HEK293 (cell line): ENCODE data around the gene RBM19.

Experiments
- AEBP2 ChIP-seq: fragments of 450-650 bp; formaldehyde crosslinking; IDR thresholded peaks from 2 replicates; pipeline ENCODE4 v1.5.1; 2016; ENCODE audit warnings: missing biosample characterization, missing genetic modification characterization, borderline replicate concordance
- BCL11A ChIP-seq: fragments of 450-650 bp; formaldehyde crosslinking; IDR thresholded peaks from 2 replicates; pipeline ENCODE4 v1.5.1; 2016; ENCODE audit warnings: low read depth, missing biosample characterization, missing genetic modification characterization
- INSM2 ChIP-seq: fragments of 450-650 bp; formaldehyde crosslinking; IDR thresholded peaks from 2 replicates; pipeline ENCODE4 v1.5.1; 2016; ENCODE audit warnings: missing biosample characterization, missing genetic modification characterization
- KLF17 ChIP-seq: fragments of 450-650 bp; formaldehyde crosslinking; IDR thresholded peaks from 2 replicates; pipeline ENCODE4 v1.5.1; 2016; ENCODE audit warnings: missing biosample characterization, missing genetic modification characterization
- PRDM6 ChIP-seq: fragments of 450-650 bp; formaldehyde crosslinking; IDR thresholded peaks from 2 replicates; pipeline ENCODE4 v1.5.1; 2017; ENCODE audit warnings: missing biosample characterization, missing genetic modification characterization
- SP3 ChIP-seq: fragments of 450-650 bp; formaldehyde crosslinking; IDR thresholded peaks from 2 replicates; pipeline ENCODE4 v1.5.1; 2016; ENCODE audit warnings: missing biosample characterization, missing genetic modification characterization
- SP7 ChIP-seq: fragments of 450-650 bp; formaldehyde crosslinking; IDR thresholded peaks from 2 replicates; pipeline ENCODE4 v1.5.1; 2016; ENCODE audit warnings: missing biosample characterization, missing genetic modification characterization
- TCF7L2 ChIP-seq: IDR thresholded peaks from 2 replicates; pipeline ENCODE4 v1.6.1; 2011; ENCODE audit warnings: low read depth, mild to moderate bottlenecking, inconsistent platforms, low read length, moderate library complexity, borderline replicate concordance
- TSHZ1 ChIP-seq: fragments of 450-650 bp; formaldehyde crosslinking; IDR thresholded peaks from 2 replicates; pipeline ENCODE4 v1.5.1; 2016; ENCODE audit warnings: missing biosample characterization, missing genetic modification characterization, borderline replicate concordance
- ZBTB48 ChIP-seq: fragments of 450-650 bp; formaldehyde crosslinking; IDR thresholded peaks from 2 replicates; pipeline ENCODE4 v1.5.1; 2016; ENCODE audit warnings: missing biosample characterization, missing genetic modification characterization
- ZBTB7A ChIP-seq: fragments of 450-650 bp; formaldehyde crosslinking; IDR thresholded peaks from 2 replicates; pipeline ENCODE4 v1.5.1; 2016; ENCODE audit warnings: low read depth, missing biosample characterization, missing genetic modification characterization
- ZEB2 ChIP-seq: fragments of 450-650 bp; formaldehyde crosslinking; IDR thresholded peaks from 2 replicates; pipeline ENCODE4 v1.5.1; 2016; ENCODE audit warnings: missing biosample characterization, missing genetic modification characterization
- ZFP37 ChIP-seq: fragments of 450-650 bp; formaldehyde crosslinking; IDR thresholded peaks from 2 replicates; pipeline ENCODE4 v1.5.1; 2016; ENCODE audit warnings: missing biosample characterization, missing genetic modification characterization
- ZNF133 ChIP-seq: fragments of 450-650 bp; formaldehyde crosslinking; IDR thresholded peaks from 2 replicates; pipeline ENCODE4 v1.5.1; 2016; ENCODE audit warnings: missing biosample characterization, missing genetic modification characterization
- ZNF335 ChIP-seq: fragments of 450-650 bp; formaldehyde crosslinking; conservative IDR thresholded peaks from 2 replicates; pipeline ENCODE4 v1.5.1; 2016; ENCODE audit warnings: missing biosample characterization, missing genetic modification characterization
- ZNF423 ChIP-seq: fragments of 450-650 bp; formaldehyde crosslinking; IDR thresholded peaks from 2 replicates; pipeline ENCODE4 v1.5.1; 2016; ENCODE audit warnings: missing biosample characterization, missing genetic modification characterization
- ZNF488 ChIP-seq: fragments of 450-650 bp; formaldehyde crosslinking; IDR thresholded peaks from 2 replicates; pipeline ENCODE4 v1.5.1; 2016; ENCODE audit warnings: missing biosample characterization, missing genetic modification characterization
- ZNF548 ChIP-seq: fragments of 450-650 bp; formaldehyde crosslinking; IDR thresholded peaks from 2 replicates; pipeline ENCODE4 v1.5.1; 2016; ENCODE audit warnings: missing biosample characterization, missing genetic modification characterization
- ZNF555 ChIP-seq: fragments of 450-650 bp; formaldehyde crosslinking; conservative IDR thresholded peaks from 2 replicates; pipeline ENCODE4 v1.5.1; 2017; ENCODE audit warnings: missing biosample characterization, mild to moderate bottlenecking, missing genetic modification characterization, inconsistent platforms
- ZNF585B ChIP-seq: fragments of 450-650 bp; formaldehyde crosslinking; IDR thresholded peaks from 2 replicates; pipeline ENCODE4 v1.5.1; 2016; ENCODE audit warnings: missing biosample characterization, missing genetic modification characterization
- ZNF600 ChIP-seq: fragments of 450-650 bp; formaldehyde crosslinking; IDR thresholded peaks from 2 replicates; pipeline ENCODE4 v1.5.1; 2016; ENCODE audit warnings: missing biosample characterization, missing genetic modification characterization
- ZNF629 ChIP-seq: fragments of 450-650 bp; formaldehyde crosslinking; IDR thresholded peaks from 2 replicates; pipeline ENCODE4 v1.5.1; 2017; ENCODE audit warnings: missing biosample characterization, missing genetic modification characterization
- ZNF654 ChIP-seq: fragments of 450-650 bp; formaldehyde crosslinking; IDR thresholded peaks from 2 replicates; pipeline ENCODE4 v1.5.1; 2016; ENCODE audit warnings: low read depth, missing biosample characterization, missing genetic modification characterization
- ZNF664 ChIP-seq: fragments of 450-650 bp; formaldehyde crosslinking; IDR thresholded peaks from 2 replicates; pipeline ENCODE4 v1.5.1; 2016; ENCODE audit warnings: missing biosample characterization, missing genetic modification characterization
- ZNF76 ChIP-seq: fragments of 450-650 bp; formaldehyde crosslinking; IDR thresholded peaks from 2 replicates; pipeline ENCODE4; 2016; ENCODE audit warnings: low read depth, missing biosample characterization, missing genetic modification characterization, borderline replicate concordance
- ZNF777 ChIP-seq: fragments of 450-650 bp; formaldehyde crosslinking; IDR thresholded peaks from 2 replicates; pipeline ENCODE4 v1.5.1; 2017; ENCODE audit warnings: missing biosample characterization, missing genetic modification characterization, borderline replicate concordance
- ZNF785 ChIP-seq: fragments of 450-650 bp; formaldehyde crosslinking; IDR thresholded peaks from 2 replicates; pipeline ENCODE4 v1.5.1; 2016; ENCODE audit warnings: missing biosample characterization, missing genetic modification characterization
- ZSCAN18 ChIP-seq: fragments of 450-650 bp; formaldehyde crosslinking; IDR thresholded peaks from 2 replicates; pipeline ENCODE4 v1.5.1; 2016; ENCODE audit warnings: missing biosample characterization, missing genetic modification characterization
- ZSCAN23 ChIP-seq: fragments of 450-650 bp; formaldehyde crosslinking; IDR thresholded peaks from 2 replicates; pipeline ENCODE4 v1.5.1; 2016; ENCODE audit warnings: missing biosample characterization, missing genetic modification characterization
- ZXDB ChIP-seq: fragments of 450-650 bp; formaldehyde crosslinking; IDR thresholded peaks from 2 replicates; pipeline ENCODE4 v1.5.1; 2016; ENCODE audit warnings: missing biosample characterization, missing genetic modification characterization

RBM19 gene

GRCh38 chr12:113880326-113880725 is 85.8 kb downstream of the RBM19 start (continued):
- no peak for TF ChIP-seq ZSCAN18 (tag by site-specific recombination)
- TF ChIP-seq SP3 = no peak
- no peak for TF ChIP-seq ZNF555
- TF ChIP-seq KLF17 = 0 out of 2 replicates have a peak, but pooled peaks have one; percentile 40
- no peak for TF ChIP-seq ZNF777
- no peak for TF ChIP-seq ZNF654
- no peak for TF ChIP-seq ZBTB7A (tag by site-specific recombination)
- no peak for TF ChIP-seq ZXDB
- TF ChIP-seq AEBP2 = no peak
- TF ChIP-seq ZNF335 (tag by site-specific recombination) = 0 out of 2 replicates have a peak, but pooled peaks have one; percentile 11
- TF ChIP-seq ZNF133 = no peak
- no peak for TF ChIP-seq BCL11A (tag by site-specific recombination)
- TF ChIP-seq TSHZ1 (tag by site-specific recombination) = no peak
- no peak for TF ChIP-seq ZFP37 (tag by site-specific recombination)
- TF ChIP-seq ZNF664 (tag by site-specific recombination) = no peak
- TF ChIP-seq ZNF488 = no peak
- peak; percentile 32; the same call in 1 of the 2 replicates for TF ChIP-seq ZBTB48
- TF ChIP-seq PRDM6 = no peak
- TF ChIP-seq ZSCAN23 = no peak
- TF ChIP-seq SP7 (tag by site-specific recombination) = peak; percentile 49
- no peak for TF ChIP-seq ZNF423 (tag by site-specific recombination)
- no peak for TF ChIP-seq ZNF600 (tag by site-specific recombination)
- peak; percentile 79 for TF ChIP-seq ZEB2
- TF ChIP-seq ZNF785 (tag by site-specific recombination) = no peak
- TF ChIP-seq INSM2 (tag by site-specific recombination) = peak; percentile 41; the same call in 1 of the 2 replicates
- no peak for TF ChIP-seq TCF7L2
- TF ChIP-seq ZNF76 (tag by site-specific recombination) = no peak
- no peak for TF ChIP-seq ZNF548 (tag by site-specific recombination)
- no peak for TF ChIP-seq ZNF585B (tag by site-specific recombination)
- peak; percentile 94 for TF ChIP-seq ZNF629
